Stimulated activated CD4-positive, alpha-beta T cell treated with anti-CD3 and anti-CD28 coated beads, Interleukin-4, amount 100 ng/mL, for 24 hours (primary cell): ENCODE data around the gene BICRAL.

Source experiments
- DNase-seq: peaks from one replicate; pipeline ENCODE4 v3.0.0-alpha.2; 2020

The BICRAL gene

DNA sequence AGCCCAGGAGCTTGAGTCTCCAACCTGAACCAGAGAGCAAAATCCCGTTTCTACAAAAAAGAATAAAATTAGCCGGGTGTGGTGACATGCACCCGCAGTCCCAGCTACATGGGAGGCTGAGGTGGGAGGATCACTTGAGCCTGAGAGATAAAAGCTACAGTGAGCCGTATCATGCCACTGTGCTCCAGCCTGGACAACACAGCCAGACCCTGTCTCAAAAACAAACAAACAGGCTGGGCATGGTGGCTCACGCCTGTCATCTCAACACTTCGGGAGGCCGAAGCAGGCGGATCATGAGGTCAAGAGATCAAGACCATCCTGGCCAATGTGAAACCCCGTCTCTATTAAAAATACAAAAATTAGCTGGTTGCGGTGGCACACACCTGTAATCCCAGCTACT is 122.6 kb downstream of the BICRAL start:
- DNase-seq, result no peak

DNA sequence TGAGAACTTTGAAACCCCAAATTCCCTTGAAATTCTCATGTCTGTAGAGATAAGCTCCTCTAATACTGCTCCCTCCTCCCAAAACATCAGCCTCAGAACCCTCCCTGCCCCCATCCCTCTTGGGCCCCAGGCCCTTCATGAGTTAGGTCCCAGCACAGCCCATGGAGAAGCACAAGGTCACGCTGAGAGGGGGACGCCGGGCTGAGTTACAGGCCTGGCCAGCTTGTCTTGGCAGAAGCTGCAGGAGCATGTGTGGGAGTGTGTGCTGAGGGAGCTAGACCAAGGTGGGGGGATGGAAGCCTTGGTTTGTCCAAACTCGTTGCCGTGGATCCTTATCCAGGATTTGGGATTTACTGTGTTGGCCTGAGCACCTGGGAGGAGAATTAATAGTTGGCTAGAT is 125.5 kb downstream of the BICRAL start:
- no peak for DNase-seq

DNA sequence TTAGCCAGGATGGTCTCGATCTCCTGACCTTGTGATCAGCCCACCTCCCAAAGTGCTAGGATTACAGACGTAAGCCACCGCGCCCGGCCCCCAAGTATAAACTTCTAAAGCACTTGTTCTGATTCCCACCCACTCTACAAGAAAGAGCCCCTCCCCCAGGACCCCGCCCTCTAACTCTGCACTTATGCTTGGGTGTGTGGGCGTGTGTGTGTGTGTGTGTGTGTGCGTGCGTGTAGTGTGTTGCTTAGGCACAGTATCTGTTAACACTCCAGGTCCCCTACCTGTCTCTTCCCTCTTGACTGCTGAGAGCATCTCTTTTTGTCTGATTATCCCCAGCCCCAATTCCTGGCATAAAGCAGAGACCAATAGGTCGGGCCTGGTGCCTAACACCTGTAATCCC is 128.0 kb downstream of the BICRAL start:
- no peak for DNase-seq

DNA sequence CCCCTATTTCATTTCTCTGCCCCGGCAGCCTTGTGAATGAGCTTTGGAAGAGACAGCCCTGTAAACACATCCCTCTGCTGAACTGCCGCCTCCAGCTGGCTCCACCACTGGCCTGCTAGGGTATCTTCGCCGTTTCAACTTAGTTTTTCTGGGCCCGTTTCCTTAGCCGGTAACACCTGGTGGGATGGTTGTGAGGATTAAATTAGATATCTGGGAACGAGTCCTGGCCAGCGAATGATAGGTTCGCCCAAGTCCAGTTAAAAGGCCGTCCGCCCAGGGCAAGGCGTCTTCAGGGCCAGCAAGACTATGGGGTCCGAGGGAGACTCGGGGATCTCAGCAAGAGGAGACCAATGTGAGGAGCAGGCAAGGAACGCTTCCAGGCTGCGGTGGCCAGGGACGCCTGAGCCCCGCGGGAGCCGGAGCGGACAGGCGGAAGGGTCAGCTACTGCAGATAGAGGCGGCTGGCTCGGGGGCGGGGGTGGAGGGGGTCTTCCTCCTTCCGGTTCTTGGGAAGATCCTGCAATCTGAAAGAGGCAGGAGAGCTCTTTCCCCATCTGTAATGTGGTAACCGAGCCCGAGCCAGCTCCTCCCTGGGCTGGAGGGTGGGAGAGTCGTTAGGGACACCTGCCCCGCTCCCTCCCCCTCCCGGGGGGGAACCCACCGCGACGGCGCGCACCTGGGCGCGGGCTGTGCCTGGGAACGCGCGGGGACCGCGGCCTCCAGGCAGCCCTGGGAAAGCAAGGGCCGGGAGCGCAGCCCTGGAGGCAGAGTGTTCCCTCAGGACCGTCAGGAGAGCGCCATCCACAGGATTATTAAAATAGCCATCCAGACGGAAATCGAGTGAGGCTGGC is 129.5 kb downstream of the BICRAL start:
- no peak for DNase-seq

DNA sequence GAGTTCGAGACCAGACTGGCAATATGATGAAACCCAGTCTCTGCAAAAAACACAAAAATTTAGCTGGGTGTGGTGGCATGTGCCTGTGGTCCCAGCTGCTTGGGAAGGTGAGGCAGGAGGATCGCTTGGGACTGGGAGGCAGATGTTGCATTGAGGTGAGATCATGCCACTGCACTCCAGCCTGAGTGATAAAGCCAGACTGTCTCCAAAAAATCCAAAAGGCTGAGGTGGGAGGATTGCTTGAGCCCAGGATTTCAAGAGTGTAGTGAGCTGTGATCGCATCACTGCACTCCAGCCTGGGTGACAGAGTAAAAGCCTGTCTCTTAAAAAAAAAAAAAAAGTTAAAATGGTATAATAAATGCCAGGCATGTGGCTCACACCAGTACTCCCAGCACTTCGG is 132.7 kb downstream of the BICRAL start:
- DNase-seq, result no peak

DNA sequence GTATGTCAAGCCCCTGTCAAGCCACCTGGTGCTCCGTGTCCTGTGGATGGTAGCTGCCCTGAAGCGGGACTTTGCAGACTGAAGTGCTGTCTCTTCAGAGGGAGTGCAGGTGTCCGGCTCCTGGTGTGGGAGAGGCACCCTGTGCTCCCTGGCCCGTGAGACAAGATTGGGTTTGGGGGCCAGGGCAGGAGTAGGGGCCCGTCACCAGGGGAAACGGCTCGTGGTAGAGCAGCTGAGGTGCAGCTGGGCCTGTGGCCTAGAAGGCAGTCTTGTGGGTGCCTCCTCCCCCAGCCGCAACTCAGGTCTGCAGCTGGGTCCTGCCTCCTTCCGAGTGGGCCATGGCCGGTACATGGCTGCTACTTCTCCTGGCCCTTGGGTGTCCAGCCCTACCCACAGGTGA is 133.9 kb downstream of the BICRAL start, which contains the start of gene PTCRA:
TSS of gene PTCRA (plus strand) at position 322 of the 400 bp plus-strand sequence. CDS start at position 339, 17 bp downstream.
- DNase-seq, result no peak

DNA sequence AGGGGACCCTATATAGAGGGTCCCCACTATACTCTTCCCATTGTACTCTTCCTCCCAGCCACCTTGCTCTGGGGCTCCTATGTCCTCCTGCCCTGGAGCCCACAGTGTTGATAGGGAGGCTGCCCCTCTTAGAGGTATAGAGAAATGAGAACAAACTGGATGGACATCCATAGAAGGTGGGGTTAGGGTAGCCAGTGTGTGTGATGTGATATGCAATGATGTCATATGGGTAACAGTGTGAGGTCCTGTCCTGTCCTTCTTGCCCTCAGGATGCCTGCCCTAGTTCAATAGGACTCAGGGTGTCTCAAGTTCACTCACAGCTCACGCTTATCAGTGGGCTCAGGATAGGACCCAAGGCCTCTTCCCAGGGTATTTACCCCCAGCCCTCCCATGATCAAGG is 134.4 kb downstream of the BICRAL start:
- DNase-seq, result no peak
